Stimulated activated CD4-positive, alpha-beta T cell treated with anti-CD3 and anti-CD28 coated beads, Interleukin-15, amount 100 ng/mL, for 24 hours (primary cell): ENCODE results near the gene TPRG1.

Source experiments
- DNase-seq: peaks from one replicate; pipeline ENCODE4 v3.0.0-alpha.2; 2020

TPRG1 gene

DNA sequence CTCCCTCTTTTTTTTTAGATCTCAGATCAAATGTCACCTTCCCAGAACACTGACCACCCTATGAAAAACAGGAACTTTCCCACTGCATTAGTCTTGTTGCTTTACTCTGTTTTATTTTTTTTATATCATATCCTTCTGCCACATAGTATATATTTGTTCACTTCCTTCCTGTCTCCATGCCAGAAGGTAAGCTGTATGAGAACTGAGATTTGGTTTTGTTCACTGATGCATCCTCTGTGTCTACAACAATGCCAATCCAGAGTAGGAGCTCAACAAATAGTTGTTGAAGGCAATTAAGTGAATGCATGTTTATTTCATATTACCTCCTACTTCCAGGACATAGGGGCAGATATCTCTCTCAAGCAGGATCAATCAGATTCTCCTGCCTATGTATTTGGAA, 114.4 kb downstream of the TPRG1 start:
- DNase-seq: no peak

DNA sequence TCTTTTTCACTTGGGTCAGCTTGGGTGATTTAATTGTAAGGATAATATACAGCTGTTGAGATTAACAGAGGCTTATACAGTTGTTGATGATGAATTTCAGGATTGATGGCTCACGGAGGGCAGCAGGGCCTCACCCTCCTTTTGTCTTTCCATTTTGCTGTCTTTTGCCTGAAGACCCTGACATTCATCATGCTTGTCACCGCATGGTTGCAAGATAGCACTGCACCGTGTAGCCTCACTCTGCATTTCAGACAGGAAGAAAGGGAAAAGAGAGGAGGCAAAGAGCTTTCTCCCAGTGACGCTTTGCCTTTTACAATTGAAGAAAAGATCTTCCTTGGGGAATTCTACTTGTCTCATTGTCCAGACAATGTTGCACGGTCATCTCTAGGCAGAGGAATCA, 115.1 kb downstream of the TPRG1 start:
- no peak for DNase-seq

- DNase-seq: no peak
Observed at GRCh38 chr3:189288348-189289235, 116.8 kb downstream of the TPRG1 start.

DNA sequence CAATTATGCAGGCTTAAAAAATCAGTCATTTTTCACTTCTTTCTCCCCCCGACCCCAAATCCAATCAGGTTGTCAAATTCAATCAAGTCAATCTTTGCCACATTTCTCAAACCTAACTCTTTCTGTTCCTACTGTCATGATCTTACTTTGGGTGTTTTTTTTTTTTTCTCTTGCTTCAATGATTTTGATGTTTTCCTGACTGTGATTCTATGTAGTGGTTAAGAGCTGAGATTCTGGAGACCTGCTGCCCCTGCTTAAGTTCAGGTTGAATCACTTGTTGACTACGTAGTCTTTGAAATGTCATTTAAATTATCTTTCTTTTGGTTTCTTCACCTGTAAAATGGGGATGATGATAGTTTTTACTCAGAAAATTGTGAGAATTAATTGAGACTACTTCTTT, 117.5 kb downstream of the TPRG1 start:
- no peak for DNase-seq

- no peak for DNase-seq
Observed at GRCh38 chr3:189292667-189293484, 121.1 kb downstream of the TPRG1 start.

GRCh38 chr3:189294649-189295048, 122.9 kb downstream of the TPRG1 start:
- no peak for DNase-seq

DNA sequence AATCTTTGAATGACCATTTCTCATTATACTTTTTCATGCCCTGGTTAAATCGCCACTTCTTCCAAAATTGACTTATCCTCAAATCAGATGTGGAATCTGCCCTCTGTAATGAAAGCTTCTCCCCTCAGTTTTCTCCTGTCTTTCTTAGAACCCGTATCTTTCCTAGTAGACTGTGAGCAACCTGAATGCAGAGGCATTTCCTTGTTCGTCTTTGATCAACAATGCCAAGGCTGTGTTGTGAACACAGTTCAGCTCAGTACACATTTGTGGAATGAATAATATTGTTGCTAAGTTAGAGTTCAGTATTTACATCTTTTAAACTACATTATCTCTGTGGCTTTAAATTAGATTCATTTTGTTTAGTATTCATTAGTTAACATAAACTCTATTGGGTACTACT, 123.3 kb downstream of the TPRG1 start:
- no peak for DNase-seq

DNA sequence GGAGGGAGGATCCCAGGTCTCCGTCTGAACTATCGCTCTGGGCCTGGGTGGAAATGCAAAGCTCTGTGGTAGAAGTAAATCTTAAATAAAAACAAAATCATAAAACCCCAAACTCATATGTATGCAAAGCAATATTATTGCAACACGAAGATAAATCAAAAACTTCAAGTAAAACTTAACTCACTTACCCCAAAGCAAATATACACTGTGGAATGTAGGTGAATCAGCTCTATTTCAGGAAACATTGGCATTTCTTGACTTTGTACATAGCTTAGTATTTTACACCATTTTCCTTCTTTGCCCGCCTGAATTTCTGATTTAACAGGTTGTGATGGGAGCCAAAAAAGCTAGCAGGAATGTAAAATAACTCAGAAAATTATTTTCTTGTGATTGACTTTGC, 126.2 kb downstream of the TPRG1 start:
- DNase-seq: no peak

GRCh38 chr3:189298469-189299375, 127.0 kb downstream of the TPRG1 start:
- DNase-seq: peak; percentile 37

DNA sequence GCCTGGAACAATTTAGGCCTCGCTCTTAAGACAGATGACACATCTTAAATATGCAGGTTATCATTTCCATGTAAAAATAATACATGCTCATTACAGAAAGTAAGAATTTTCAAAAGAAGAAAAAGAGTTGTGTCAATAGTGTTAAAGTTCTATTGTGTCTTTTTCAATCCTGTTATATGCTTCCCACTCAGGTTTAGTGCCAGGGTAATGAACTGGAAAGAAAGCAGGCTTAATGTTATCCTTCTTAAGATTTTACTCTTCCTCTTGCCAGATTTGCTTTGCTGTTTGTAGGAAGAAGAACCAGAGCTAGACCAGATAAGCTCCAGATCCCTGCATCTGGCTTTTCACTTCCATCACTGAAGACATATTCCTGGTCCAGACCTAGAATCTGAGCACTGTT, 128.6 kb downstream of the TPRG1 start:
- DNase-seq: no peak

GRCh38 chr3:189301479-189301878, 129.7 kb downstream of the TPRG1 start:
- no peak for DNase-seq

DNA sequence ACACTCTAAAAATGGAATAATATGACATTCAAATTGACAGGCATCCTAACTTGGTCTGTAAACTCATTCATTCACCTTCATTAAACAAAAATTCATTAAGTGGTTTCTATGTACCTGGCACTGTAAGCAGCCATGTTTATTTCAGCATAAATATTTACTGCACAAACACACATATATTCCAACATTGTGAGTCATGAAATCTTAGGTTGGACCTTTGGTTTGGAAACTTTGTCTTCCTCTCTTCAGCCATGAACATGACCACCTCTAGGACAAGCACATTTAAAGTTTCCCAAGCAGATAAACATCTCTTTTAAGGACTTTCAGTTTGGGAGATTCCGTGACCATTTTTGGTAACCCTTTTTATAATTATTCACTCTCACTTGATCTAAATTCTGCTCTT, 131.8 kb downstream of the TPRG1 start:
- DNase-seq: no peak

DNA sequence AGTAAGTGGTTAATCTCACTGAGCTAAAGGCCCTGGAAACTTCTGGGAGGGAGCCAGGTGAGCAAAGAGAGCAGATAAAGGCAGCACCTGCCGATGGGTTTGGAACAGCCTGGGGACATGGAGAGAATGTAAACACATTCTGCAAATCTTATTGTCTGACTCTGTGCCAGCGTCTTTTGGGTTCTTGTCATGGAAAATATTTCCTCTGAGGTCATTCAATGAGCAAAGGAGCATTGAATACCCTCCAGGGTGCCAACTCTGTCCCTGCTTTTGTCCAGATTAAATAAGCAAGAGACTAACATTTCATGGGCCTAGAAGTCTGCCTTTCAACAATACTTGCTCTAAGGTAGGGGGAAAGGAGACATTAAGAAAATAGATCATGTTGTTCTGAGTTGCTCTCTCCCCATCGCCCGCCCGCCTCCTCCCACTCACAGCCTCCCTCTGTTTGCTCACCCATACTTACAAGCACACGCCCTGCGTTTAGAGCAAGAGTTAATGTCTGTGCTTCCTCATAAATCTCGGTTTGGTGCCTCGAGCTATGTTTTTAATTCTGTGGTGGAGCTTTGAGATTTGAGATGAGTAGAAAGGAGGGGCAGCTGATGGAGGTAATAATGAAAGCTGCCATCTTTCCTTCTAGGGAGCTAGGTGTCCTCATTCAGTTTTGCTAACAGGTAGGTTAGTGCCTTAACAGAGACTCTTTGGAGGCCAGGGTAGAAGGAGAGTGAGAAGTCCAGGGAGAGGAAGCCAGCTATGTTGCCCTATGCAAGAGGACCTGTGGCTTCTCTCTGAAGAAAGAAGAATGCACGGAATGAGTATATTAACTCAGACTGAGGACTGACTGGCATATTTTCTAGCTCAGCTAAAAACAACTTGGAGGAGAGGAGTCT, 132.9 kb downstream of the TPRG1 start:
- DNase-seq: peak; percentile 34

GRCh38 chr3:189305412-189305811, 133.6 kb downstream of the TPRG1 start:
- no peak for DNase-seq

- peak; percentile 28 for DNase-seq
Observed at GRCh38 chr3:189307963-189308362, 136.2 kb downstream of the TPRG1 start.

DNA sequence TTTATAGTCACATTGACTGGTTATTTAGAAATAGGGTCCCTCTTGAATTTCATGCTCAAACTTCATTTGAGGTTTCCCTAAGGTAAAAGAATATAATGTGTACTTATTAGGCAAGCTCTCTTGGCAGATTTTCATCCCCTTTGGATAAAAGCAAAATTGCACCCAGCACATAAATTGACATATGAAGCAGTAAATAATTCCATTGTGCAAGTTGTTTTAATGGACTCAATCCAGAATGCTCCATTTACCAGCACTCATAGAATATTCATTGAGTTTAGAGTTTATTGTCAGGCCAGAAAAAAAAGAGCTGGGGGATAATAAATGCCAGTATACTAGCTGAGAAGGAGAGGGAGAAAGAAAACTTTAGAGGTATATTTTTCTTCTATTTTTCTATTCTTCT, 136.8 kb downstream of the TPRG1 start:
- no peak for DNase-seq

DNA sequence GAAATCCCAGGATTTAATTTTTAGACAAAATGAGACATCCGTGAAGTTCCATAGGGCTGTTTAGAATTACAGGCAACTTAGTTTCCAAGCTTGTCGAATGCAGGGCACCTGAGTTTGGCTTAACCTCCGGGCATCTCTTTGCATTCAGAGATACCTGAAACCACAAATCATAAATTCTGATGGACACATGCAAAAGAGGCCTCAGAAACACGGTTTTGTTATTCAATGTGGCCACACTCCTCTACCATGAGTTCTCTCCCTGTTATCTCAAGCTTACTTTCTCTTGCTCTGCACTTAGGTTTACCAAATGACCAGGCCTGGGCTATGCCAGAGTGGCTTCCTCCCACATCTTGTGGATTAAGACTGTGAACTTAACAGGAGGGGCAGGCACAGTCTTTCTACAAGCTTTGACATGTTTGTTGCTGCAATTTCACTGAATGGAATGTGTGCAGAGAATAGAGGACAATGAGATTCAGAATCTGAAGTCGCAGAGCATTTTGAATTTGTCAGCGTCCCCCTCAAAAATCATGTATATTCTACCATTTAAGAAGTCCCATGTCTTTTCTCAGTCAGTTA, 137.7 kb downstream of the TPRG1 start:
- DNase-seq: no peak

- no peak for DNase-seq
Observed at GRCh38 chr3:189311521-189311920, 139.8 kb downstream of the TPRG1 start.

- DNase-seq: no peak
Observed at GRCh38 chr3:189312866-189313265, 141.1 kb downstream of the TPRG1 start.

GRCh38 chr3:189316296-189317019, 144.7 kb downstream of the TPRG1 start:
- DNase-seq: no peak

DNA sequence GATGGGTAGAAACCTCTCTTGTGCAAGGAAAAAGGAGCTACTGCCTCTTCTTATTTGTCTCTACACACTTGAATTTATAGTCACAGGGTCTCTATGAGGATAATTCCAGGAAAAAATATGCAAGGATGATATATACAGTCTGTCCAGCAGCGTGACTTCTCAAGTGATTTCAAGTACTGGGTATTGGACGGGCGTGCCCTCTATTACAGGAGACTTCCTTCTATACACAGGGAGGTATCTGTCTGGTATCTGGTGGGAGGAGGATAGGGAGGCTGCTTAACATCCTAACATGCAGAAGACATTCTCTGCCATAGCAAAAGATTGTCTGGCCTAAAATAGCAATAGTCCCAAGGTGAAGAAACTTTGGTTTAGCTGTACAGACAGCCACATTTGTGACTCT, 146.1 kb downstream of the TPRG1 start:
- DNase-seq: no peak
